KMS-11 (cell line): ENCODE results near the gene HARBI1.

Experiments used
- H2AFZ ChIP-seq: fragments of 200-600 bp; sonication (generic); 2 replicates; pipeline ENCODE4 v1.6.1; 2016; ENCODE audit warnings: antibody characterized with exemption, mixed run types, low read depth
- H3K27ac ChIP-seq: fragments of 200-600 bp; sonication (generic); 2 replicates; pipeline ENCODE4 v1.6.1; 2016; ENCODE audit warnings: mild to moderate bottlenecking, mixed run types
- H3K27me3 ChIP-seq: fragments of 200-600 bp; sonication (generic); 2 replicates; pipeline ENCODE4 v1.6.1; 2017; ENCODE audit warnings: mild to moderate bottlenecking, low read depth, mixed run types, moderate library complexity; ENCODE audit not compliant: insufficient read depth
- H3K36me3 ChIP-seq: fragments of 200-600 bp; sonication (generic); 2 replicates; pipeline ENCODE4 v1.6.1; 2017; ENCODE audit warnings: mild to moderate bottlenecking, mixed run types; ENCODE audit not compliant: insufficient read depth
- H3K4me1 ChIP-seq: fragments of 200-600 bp; sonication (generic); 2 replicates; pipeline ENCODE4 v1.6.1; 2016; ENCODE audit warnings: mild to moderate bottlenecking, low read depth, mixed run types; ENCODE audit not compliant: poor library complexity, severe bottlenecking
- H3K4me2 ChIP-seq: fragments of 200-600 bp; sonication (generic); 2 replicates; pipeline ENCODE4 v1.7.0; 2016; ENCODE audit warnings: mild to moderate bottlenecking, mixed run types
- H3K4me3 ChIP-seq: fragments of 200-600 bp; sonication (generic); IDR thresholded peaks from 2 replicates; pipeline ENCODE4 v1.6.1; 2017; ENCODE audit warnings: low read depth, low read length, mixed read lengths; ENCODE audit not compliant: insufficient read depth
- H3K79me2 ChIP-seq: fragments of 200-600 bp; sonication (generic); 2 replicates; pipeline ENCODE4 v1.6.1; 2016; ENCODE audit warnings: low read depth, mixed run types; ENCODE audit not compliant: insufficient read depth
- H3K9ac ChIP-seq: fragments of 200-600 bp; sonication (generic); 2 replicates; pipeline ENCODE4 v1.6.1; 2016; ENCODE audit warnings: mild to moderate bottlenecking, mixed run types
- H4K20me1 ChIP-seq: fragments of 200-600 bp; sonication (generic); 2 replicates; pipeline ENCODE4 v1.6.1; 2016; ENCODE audit warnings: mild to moderate bottlenecking, mixed run types; ENCODE audit not compliant: insufficient read depth
- TF ChIP-seq, protein P1 (sequence below): fragments of 200-600 bp; sonication (generic); conservative IDR thresholded peaks from 2 replicates; pipeline ENCODE4 v1.6.1; 2017; ENCODE audit warnings: low read depth, mild to moderate bottlenecking, antibody characterized with exemption, low read length, moderate library complexity, mixed read lengths

Gene HARBI1

DNA sequence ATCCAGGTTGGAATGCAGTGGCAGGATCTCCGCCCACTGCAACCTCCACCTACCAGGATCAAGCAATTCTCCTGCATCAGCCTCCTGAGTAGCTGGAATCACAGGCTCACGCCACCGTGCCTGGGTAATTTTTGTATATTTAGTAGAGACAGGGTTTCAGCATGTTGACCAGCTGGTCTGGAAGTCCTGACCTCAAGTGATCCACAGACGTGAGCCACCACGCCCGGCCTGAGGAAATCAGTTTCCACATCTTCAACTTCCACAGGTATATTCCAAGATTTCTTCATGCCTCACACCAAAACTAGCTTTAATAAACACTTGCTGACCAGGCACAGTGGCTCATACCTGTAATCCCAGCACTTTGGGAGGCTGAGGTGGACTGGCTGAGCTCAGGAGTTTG, 7.6 kb downstream of the HARBI1 start:
- H3K4me2 ChIP-seq, result no peak overlapping the region
- TF ChIP-seq, protein P1, sequence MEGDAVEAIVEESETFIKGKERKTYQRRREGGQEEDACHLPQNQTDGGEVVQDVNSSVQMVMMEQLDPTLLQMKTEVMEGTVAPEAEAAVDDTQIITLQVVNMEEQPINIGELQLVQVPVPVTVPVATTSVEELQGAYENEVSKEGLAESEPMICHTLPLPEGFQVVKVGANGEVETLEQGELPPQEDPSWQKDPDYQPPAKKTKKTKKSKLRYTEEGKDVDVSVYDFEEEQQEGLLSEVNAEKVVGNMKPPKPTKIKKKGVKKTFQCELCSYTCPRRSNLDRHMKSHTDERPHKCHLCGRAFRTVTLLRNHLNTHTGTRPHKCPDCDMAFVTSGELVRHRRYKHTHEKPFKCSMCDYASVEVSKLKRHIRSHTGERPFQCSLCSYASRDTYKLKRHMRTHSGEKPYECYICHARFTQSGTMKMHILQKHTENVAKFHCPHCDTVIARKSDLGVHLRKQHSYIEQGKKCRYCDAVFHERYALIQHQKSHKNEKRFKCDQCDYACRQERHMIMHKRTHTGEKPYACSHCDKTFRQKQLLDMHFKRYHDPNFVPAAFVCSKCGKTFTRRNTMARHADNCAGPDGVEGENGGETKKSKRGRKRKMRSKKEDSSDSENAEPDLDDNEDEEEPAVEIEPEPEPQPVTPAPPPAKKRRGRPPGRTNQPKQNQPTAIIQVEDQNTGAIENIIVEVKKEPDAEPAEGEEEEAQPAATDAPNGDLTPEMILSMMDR, result no peak
- H4K20me1 ChIP-seq, result no peaks in the 10 kb centered on the region
- H3K4me1 ChIP-seq, result no peaks in the 10 kb centered on the region
- H3K36me3 ChIP-seq, result no peaks in the 10 kb centered on the region
- no peak overlapping the region for H3K27ac ChIP-seq
- H2AFZ ChIP-seq, result no peak overlapping the region
- H3K79me2 ChIP-seq, result no peaks in the 10 kb centered on the region
- no peak overlapping the region for H3K4me3 ChIP-seq
- no peaks in the 10 kb centered on the region for H3K27me3 ChIP-seq
- no peak overlapping the region for H3K9ac ChIP-seq

- Histone ChIP-seq H3K36me3 (no peaks in the 10 kb centered on the region), H3K9ac (no peak overlapping the region), H4K20me1 (no peaks in the 10 kb centered on the region), H3K4me2 (no peak overlapping the region), H3K79me2 (no peaks in the 10 kb centered on the region), H3K4me1 (no peaks in the 10 kb centered on the region), H2AFZ (no peak overlapping the region), H3K27me3 (no peaks in the 10 kb centered on the region), H3K4me3 (no peak overlapping the region), H3K27ac (no peak overlapping the region)
- TF ChIP-seq, protein P1, result no peak
Observed at GRCh38 chr11:46607516-46607915, 9.5 kb downstream of the HARBI1 start.

DNA sequence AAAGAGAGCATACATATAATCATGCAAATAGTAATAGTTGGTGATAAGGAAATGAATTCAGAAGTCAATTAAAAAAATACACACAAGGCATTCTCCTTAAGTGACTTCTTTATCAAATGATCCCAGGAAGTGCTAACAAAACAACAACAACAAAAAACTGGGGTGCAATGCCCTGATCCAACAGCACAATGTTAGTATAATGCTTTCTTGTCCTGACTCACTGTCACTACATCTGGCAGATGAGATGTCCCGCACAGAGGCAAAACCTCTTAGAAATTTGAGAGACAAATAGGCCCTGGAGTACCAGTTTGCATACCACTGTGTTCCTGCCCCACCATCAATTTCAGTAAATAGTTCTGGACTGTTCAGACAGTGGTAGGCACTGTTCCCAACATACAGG, 12.2 kb downstream of the HARBI1 start:
- Histone ChIP-seq H3K9ac (no peak overlapping the region), H3K4me1 (no peaks in the 10 kb centered on the region), H4K20me1 (no peaks in the 10 kb centered on the region), H3K4me3 (no peak overlapping the region), H3K4me2 (no peak overlapping the region), H2AFZ (no peak overlapping the region), H3K27ac (no peak overlapping the region), H3K27me3 (no peaks in the 10 kb centered on the region), H3K79me2 (no peaks in the 10 kb centered on the region), H3K36me3 (no peaks in the 10 kb centered on the region)
- TF ChIP-seq, protein P1, result no peak

- no peaks in the 10 kb centered on the region for H3K4me1 ChIP-seq
- TF ChIP-seq, protein P1, result no peak
- no peak overlapping the region for H3K4me3 ChIP-seq
- H3K9ac ChIP-seq, result no peak overlapping the region
- no peak overlapping the region for H3K4me2 ChIP-seq
- no peak overlapping the region for H3K27ac ChIP-seq
- H3K79me2 ChIP-seq, result no peaks in the 10 kb centered on the region
- no peak overlapping the region for H2AFZ ChIP-seq
- no peaks in the 10 kb centered on the region for H3K36me3 ChIP-seq
- H3K27me3 ChIP-seq, result no peaks in the 10 kb centered on the region
- no peaks in the 10 kb centered on the region for H4K20me1 ChIP-seq
Observed at GRCh38 chr11:46603704-46604308, 13.2 kb downstream of the HARBI1 start.
